GM12878 (cell line): ENCODE results near the gene LCMT1.

Experiments
- CHD4 ChIP-seq: fragments of 200-600 bp; sonication (generic); IDR thresholded peaks from 2 replicates; pipeline ENCODE4 v1.6.1; 2016; ENCODE audit warnings: mild to moderate bottlenecking
- IRF4 ChIP-seq: IDR thresholded peaks from 2 replicates; pipeline ENCODE4 v1.6.1; 2011; ENCODE audit warnings: low read depth, low read length
- NR2C2 ChIP-seq: IDR thresholded peaks from 2 replicates; pipeline ENCODE4 v1.6.1; 2011; ENCODE audit warnings: borderline replicate concordance, low read depth; ENCODE audit not compliant: control insufficient read depth, insufficient read length
- REST ChIP-seq: IDR thresholded peaks from 2 replicates; pipeline ENCODE4 v1.6.1; 2012; ENCODE audit warnings: mild to moderate bottlenecking, low read depth, low read length

GRCh38 chr16:25222959-25223358 is 111.4 kb downstream of the LCMT1 start:
- TF ChIP-seq CHD4 (no peak), NR2C2 (no peak), REST (no peak), IRF4 (no peak)
